ENCODE measurements around the gene AOPEP.
"Not testable (repeated sequence)": the region's sequence is repeated elsewhere in the genome, so short reads cannot be mapped to it uniquely, and the experiment has no call there.

AOPEP gene

DNA sequence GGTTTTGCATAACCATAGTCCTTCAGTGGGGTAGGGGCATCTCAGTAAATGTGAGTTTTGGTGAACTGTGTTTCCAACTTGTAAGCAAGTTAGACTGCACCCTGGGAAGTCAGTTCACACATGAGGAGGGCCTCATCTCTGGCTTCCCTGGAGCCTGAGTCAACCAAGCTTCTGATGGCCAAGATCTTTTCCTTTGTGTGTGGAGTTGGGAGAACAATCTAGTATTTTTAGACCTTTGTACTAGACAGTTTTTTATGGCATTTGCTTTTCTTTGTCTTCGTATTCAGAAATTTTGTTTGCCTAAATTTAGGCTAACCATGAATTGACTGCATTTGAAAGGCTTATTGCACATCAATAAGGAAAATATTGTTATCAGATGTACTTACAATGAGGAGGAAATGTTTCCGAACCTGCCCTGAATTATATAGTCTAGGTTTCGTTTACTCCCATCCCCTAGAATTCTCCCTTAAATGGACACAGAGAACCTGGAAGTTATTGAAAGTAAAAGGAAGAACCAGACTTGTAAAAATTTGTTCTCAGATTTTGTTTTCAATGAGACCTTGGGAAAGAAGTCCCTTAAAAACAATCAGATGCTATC is 204.6 kb downstream of the AOPEP start:
- no peak for DNase-seq (ENCODE audit: low read depth, low spot score)

DNA sequence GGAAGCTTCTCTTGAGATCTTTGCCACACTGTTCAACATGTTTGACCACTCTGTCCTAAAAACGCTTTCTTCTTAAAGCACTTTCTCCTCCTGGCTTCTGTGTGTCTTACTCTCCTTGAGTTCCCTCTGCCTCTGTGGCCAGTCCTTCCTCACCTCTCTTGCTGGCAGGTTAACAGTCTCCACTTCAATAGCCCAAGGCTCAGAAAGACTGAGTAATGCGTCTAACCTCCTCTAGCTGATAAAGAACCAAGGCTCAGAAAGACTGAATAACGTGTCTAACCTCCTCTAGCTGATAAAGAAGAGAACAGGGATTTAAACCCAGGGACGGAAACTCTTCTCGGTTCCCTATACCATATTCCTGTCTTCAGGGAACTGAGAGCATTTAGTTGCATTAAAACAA is 205.2 kb downstream of the AOPEP start:
- no peak for DNase-seq (ENCODE audit: low read depth, low spot score)

GRCh38 chr9:94932652-94933510 is 206.4 kb downstream of the AOPEP start:
- no peak for DNase-seq (ENCODE audit: low read depth, low spot score)

GRCh38 chr9:94933511-94933828 is 207.0 kb downstream of the AOPEP start:
- DNase-seq (ENCODE audit: low read depth, low spot score), result no peak

DNA sequence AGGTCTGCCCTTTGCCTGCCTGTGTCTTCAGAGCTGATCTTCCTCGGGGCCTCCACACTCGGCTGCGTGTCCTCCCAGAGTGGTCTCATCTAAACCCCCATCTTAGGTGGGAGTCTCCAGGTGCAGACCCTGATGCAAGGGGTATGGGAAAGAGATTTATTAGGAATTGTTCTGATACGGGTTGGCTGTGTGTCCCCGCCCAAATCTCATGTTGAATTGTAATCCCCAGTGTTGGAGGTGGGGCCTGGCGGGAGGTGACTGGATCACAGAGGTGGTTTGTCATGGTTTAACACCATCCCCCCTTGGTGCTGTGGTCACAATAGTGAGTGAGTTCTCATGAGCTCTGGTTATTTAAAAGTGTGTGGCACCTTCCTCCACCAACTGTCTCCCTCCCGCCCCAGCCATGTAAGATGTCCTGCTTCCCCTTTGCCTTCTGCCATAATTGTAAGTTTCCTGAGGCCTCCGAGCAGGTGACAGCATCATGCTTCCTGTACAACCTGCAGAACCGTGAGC is 208.4 kb downstream of the AOPEP start:
- no peak for DNase-seq (ENCODE audit: low read depth, low spot score)

DNA sequence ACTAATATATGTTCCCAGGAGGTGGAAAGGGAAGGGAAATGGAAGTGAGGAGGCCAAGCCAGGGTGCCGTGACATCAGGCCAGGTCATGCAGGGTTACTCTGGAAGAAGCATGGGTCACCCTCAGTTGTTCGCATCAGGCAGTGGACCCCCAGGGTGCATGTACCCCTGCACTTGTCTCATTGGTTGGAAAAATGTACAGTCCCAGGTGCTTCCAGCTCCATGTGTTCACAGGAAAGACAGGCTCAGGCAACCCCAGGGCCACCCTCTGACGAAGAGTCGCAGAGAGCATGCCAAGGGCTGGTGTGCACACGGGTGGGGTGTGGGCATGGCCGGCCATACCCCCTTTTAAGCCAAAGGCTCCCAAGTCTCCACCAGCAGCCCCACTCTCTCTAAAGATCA is 208.9 kb downstream of the AOPEP start:
- no peak for DNase-seq (ENCODE audit: low read depth, low spot score)

DNA sequence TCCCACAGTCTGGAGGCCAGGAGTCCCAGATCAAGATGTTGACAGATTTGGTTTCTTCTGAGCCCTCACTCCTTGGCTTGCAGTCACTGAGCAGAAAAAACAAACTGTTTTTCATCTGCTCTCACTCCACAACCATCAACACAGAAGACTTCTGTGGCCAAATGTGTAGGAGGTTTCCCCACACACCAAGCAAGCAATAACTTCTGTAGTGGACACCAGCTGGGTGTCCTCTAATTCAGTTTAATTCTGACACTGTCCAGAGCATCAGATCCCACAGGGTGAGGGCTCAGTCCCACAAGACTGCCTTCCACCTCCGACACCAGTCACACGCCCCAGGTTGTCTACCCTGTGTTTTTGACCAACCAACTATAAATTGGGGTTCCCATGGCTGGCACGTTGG is 209.9 kb downstream of the AOPEP start:
- no peak for DNase-seq (ENCODE audit: low read depth, low spot score)

DNA sequence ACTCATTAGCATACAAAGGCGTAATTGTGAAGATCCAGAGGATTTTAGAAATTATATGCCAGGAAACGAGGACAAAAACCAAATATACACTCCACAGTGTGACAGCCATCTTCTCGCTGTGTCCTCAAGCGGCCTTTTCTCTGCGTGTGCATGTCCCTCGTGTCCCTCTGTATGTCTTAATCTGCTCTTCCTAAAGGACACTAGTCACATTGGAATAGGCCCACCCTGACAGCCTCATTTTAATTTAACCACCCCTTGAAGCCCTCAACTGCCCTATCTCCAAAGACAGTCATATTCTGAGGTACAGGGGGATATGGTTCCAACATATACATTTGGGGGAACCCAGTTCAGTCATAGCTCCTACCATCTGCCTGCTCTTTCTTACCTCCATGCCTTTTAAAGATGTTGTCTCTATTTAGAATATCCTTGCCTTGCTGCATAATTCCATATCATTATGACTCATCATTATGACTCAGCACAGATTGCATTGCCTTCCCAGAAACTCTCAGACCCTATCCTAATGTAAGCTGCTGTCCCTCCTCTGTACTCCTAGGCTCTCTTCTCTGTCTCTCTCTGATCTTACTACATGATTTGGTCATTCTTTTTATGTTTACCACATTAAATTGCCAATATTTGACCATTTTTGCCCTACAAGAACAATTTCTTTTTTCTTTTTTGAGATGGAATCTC is 210.9 kb downstream of the AOPEP start:
- no peak for DNase-seq (ENCODE audit: low read depth, low spot score)

DNA sequence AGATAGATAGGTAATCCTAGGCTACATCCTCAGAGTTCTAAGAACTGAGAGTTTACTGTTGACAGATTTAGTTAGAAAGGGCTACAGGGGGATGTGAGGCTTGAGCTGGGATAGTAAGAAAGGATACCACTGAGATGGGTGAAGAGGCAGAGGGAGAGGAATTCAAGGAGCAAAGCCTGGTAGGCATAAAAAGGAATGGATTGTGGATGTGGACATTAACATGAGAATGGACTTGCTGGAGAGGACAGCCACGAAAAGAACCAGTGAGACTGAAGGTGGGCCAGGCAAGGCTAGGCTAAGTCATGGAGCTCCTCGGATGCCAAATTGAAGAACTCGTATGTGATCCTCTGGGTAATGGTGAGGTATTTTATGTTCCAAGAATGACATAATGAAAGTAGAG is 211.9 kb downstream of the AOPEP start:
- DNase-seq (ENCODE audit: low read depth, low spot score), result no peak

GRCh38 chr9:94940296-94940695 is 213.8 kb downstream of the AOPEP start:
- DNase-seq (ENCODE audit: low read depth, low spot score), result not testable (repeated sequence)

DNA sequence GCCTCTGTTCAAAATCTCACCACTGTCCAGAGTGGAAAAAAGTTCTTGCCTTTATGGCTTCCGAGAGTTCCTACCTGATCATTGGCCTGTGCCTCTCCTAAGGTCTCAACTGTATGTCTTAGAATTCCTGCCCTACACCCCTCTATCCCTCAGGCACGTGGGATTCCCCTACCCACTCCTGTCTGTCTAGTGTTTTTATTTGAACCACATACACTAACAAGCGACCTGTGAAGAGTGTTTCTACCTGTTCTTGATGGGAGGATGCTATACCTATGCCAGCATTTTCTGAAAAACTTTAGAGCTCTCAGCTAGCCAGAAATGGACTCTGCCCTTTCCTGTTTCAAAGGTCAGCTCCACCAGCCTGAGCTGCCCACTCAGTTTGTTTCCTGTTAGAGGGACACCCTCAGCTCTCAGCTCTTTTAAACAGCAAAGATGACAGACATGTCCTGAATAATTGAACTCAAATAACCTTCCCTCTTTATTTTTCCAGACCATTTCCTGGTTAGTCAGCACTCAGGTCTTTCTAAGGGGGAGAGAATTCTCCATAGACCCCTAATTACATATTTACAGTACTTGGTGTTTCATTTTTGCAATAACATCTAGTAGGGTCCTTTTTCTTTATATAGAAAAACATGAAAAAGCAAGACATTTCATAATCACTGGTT is 214.8 kb downstream of the AOPEP start:
- DNase-seq (ENCODE audit: low read depth, low spot score), result no peak

DNA sequence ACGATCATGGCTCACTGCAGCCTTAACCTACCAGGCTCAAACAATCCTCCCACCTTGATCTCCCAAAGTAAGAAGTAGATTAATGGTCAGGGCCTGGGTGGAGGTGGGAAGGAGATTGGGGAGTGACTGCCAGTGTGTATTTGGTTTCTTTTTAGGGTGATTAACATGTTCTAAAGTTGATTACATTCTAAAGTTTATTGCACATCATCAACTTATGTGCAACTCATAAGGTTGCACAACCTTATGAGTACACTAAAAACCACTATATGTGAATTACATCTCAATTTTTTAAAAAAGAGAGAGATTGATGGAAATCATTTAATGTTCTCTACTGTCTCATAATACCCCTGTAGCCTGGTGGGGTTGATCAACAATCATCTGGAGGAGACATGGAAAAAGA is 218.1 kb downstream of the AOPEP start:
- DNase-seq (ENCODE audit: low read depth, low spot score), result no peak

DNA sequence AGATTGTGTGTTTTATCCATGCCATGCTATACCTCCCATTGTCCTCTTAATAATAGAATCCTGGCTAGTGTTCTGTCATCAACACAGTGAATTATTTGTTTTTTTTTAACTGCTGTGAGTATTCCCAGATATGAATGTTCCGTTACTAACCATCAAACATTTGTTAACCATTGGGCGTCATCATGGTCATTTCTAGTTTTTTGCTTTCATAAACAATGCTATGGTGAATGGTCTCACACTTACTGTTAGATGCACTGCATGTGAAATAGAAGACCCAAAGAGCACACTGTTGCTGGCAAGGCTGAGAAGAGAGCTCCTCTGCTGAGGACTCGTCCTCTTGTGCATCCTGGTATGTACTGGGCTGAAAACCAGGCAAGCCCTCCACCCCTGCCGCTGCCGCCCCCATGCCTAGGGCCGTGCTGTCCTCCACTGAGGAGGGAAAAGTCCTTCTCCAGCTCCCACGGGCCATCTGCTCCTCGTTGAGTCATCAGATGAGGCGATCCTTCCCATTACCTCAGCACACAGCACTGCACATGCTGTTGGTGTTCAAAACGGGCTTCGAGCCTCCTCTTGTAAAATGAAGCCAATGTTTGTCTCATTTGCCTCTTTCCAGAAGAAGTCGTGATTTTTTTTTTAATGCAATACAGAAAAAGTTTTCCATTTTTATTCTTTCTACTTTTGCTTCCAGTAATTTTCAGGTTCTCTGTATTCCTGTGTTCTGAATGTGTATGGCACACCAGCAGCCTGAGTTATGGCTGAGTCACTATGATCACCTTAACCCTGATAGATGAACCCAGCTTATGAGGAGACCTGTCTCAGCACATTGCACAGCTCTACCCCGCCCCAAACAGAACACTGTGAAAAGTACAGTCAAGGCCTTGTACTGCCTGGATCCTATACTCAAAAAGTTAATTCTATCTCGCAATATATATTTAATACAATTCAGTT is 219.0 kb downstream of the AOPEP start:
- DNase-seq (ENCODE audit: low read depth, low spot score), result no peak

GRCh38 chr9:94946256-94946655 is 219.8 kb downstream of the AOPEP start:
- no peak for DNase-seq (ENCODE audit: low read depth, low spot score)

- DNase-seq (ENCODE audit: low read depth, low spot score), result no peak
Measured at GRCh38 chr9:94948567-94949235, 222.2 kb downstream of the AOPEP start.

GRCh38 chr9:94949370-94949769 is 222.9 kb downstream of the AOPEP start:
- no peak for DNase-seq (ENCODE audit: low read depth, low spot score)

- DNase-seq (ENCODE audit: low read depth, low spot score), result no peak
Measured at GRCh38 chr9:94950040-94950578, 223.6 kb downstream of the AOPEP start.

DNA sequence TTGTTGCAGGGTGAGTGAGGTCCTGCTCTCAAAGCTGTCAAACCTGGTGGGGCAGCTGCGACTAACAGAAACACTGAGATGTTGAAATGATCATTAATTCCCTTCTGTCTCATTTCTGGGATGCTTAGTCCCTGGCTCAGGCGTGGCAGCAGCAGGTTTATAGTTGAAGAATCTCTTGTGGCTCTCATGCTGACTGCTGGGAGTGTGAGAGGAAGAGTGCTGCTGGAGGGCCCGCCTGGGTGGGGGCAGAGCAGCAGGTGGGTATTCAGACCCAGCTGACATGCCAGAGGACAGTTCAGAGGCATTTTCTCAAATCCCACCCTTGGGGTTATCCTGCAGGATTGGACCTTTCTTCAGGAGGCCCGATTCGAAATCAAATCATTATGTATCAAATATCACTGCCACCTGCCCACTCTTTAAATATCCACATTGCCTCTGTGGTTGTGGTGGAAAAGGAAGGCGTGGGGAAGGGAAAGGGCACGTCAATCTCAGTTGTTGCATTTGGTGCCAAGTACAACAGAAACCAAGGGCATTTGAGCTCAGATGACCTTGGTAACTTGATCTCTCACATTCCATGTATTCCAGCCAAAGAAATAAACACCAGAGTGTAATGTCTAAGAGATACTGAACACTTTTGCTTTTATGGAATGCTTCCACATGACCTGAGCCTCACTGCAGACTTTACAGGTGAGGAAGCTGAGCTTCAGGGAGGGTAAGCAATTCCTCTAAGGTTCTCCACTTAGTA is 224.3 kb downstream of the AOPEP start:
- DNase-seq (ENCODE audit: low read depth, low spot score), result no peak

GRCh38 chr9:94951324-94952135 is 225.0 kb downstream of the AOPEP start:
- DNase-seq (ENCODE audit: low read depth, low spot score), result no peak
